Mucosa of gallbladder (tissue), 1 donor: Measurements from ENCODE around the gene MYZAP. TPM values are rescaled to one million over a fixed set of nuclear protein-coding genes. Genes with fewer than 3 reads are reported as not detected.

Experiments
- DNase-seq: peaks from one replicate; pipeline ENCODE4 v3.0.0-alpha.2; 2020; ENCODE audit warnings: low spot score
- total RNA-seq: library from RNA; stranded (reverse); gene quantifications from one replicate; pipeline ENCODE4 v1.2.1, GENCODE V29; 2021
- donor health status: DM: no; HTN: no; CAD: no.

The MYZAP gene
- total RNA-seq, 1 donor from 2014 or later: 8.2 TPM

- peak; percentile 42 for DNase-seq
Measured at GRCh38 chr15:57662091-57662744, 70.5 kb downstream of the MYZAP start.

- no peak for DNase-seq
Measured at GRCh38 chr15:57662802-57663201, 71.1 kb downstream of the MYZAP start.

GRCh38 chr15:57663262-57663661 is 71.6 kb downstream of the MYZAP start:
- DNase-seq: no peak

GRCh38 chr15:57665194-57665593 is 73.5 kb downstream of the MYZAP start:
- no peak for DNase-seq

GRCh38 chr15:57665939-57666338 is 74.2 kb downstream of the MYZAP start:
- DNase-seq: no peak

- peak; percentile 32 for DNase-seq
Measured at GRCh38 chr15:57667171-57667849, 75.6 kb downstream of the MYZAP start.

- no peak for DNase-seq
Measured at GRCh38 chr15:57668016-57668415, 76.3 kb downstream of the MYZAP start.

GRCh38 chr15:57671636-57672035 is 79.9 kb downstream of the MYZAP start:
- no peak for DNase-seq

GRCh38 chr15:57675481-57676181 is 83.9 kb downstream of the MYZAP start:
- peak; percentile 32 for DNase-seq

- DNase-seq: no peak
Measured at GRCh38 chr15:57676585-57676984, 84.9 kb downstream of the MYZAP start.

GRCh38 chr15:57677204-57677603 is 85.5 kb downstream of the MYZAP start:
- no peak for DNase-seq

GRCh38 chr15:57680021-57680420 is 88.3 kb downstream of the MYZAP start:
- no peak for DNase-seq

- DNase-seq: no peak
Measured at GRCh38 chr15:57681011-57681410, 89.3 kb downstream of the MYZAP start.

GRCh38 chr15:57683481-57683880 is 91.8 kb downstream of the MYZAP start:
- DNase-seq: no peak

- no peak for DNase-seq
Measured at GRCh38 chr15:57684491-57685151, 92.9 kb downstream of the MYZAP start.

GRCh38 chr15:57685306-57686095 is 93.8 kb downstream of the MYZAP start:
- DNase-seq: no peak

GRCh38 chr15:57686657-57687056 is 95.0 kb downstream of the MYZAP start:
- no peak for DNase-seq

GRCh38 chr15:57690341-57690966 is 98.8 kb downstream of the MYZAP start:
- no peak for DNase-seq

- DNase-seq: no peak
Measured at GRCh38 chr15:57691082-57691481, 99.4 kb downstream of the MYZAP start.

- no peak for DNase-seq
Measured at GRCh38 chr15:57692709-57693108, 101.0 kb downstream of the MYZAP start.

GRCh38 chr15:57694279-57694678 is 102.6 kb downstream of the MYZAP start:
- no peak for DNase-seq
